Activated CD8-positive, alpha-beta memory T cell treated with anti-CD3 and anti-CD28 coated beads for 1 hour (primary cell): ENCODE measurements around the gene LOXL3.
"Not testable (repeated sequence)": the region's sequence is repeated elsewhere in the genome, so short reads cannot be mapped to it uniquely, and the experiment has no call there.

Experiments used
- DNase-seq, 2 donors: peaks; one replicate each; pipeline ENCODE4 v3.0.0-alpha.2; 2020; ENCODE audit warnings: low read depth in 1 of 2; ENCODE audit errors: extremely low read depth in 1 of 2

Gene LOXL3

DNA sequence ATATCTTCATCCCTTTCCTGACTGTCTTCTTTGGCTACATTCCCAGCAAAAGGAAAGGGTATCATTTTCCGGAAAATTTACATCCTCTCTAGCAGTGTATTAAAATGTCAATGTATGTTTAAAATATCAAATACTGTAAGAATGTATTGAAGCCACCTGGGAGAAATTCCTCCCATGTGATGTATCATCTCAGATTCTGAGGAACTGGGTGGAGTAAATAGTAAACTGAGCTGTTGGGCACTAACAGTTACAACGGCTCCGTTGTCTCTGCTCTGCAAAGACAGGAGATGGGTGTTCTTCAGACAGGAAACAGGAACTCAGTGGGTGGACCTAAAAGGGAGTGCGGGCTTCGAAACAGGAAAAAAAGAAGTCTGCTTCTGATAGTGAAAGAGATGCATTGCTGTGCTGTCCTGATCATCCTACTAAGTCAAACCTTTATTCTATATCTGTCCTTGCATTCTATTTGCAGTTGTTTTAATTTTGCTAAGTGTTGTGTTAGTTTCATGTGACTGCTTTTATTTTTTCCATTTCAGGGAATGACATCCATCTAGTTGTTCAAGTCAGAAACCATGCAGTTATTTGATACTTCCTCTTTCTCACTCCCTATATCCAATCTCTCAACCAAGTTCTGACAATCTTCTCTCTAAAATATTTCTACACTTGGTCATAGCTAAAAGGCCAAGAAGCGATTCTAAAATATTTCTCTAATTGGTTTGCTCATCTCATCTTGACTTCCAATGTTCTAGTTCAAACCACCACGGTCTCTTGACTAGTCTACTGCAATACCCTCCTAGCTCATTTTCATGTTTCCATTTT lies 20.2 kb upstream of the LOXL3 start:
- DNase-seq: no peak

GRCh38 chr2:74572178-74572925 lies 18.6 kb upstream of the LOXL3 start:
- no peak for DNase-seq

DNA sequence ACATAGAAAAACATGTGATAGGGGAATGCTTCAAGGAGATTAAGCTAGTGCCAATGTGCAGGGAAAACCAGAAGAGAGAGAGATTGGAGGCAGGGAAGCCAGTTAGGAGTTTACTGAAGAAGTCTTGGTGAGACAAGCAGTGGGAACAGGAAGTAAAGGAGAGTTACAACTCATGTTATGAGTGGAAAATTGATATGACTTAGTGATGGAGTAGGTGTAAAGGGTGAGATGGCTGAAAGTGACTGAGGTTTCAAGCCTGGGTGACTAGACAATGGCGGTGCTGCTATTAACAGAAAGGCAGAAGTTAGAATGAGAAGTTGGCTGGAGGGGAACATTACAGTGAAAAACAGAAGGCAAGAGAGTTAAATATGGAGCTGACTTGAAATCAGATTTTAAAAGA lies 17.3 kb upstream of the LOXL3 start:
- DNase-seq: no peak

DNA sequence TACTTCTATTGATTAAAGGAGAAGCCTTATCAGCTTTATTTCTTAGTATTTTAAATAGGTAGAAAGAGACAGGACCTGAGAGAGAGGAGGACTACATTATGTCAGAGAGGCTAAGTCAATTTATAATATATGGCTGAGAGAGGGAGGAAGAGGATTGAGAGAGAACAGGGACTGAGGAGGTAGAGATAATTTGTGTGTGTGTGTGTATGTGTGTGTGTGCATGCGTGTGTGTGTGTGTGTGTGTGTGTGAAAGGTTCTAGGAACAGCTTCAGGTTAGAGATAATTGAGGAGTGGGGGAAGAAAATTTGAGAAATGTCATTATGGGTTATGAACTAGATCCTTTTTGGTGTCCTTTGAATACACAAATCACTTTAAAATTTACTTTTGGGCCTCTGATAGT lies 15.9 kb upstream of the LOXL3 start:
- DNase-seq: no peak

GRCh38 chr2:74567881-74568280 lies 14.1 kb upstream of the LOXL3 start:
- DNase-seq: no peak

GRCh38 chr2:74566754-74567085 lies 13.0 kb upstream of the LOXL3 start:
- DNase-seq: no peak

DNA sequence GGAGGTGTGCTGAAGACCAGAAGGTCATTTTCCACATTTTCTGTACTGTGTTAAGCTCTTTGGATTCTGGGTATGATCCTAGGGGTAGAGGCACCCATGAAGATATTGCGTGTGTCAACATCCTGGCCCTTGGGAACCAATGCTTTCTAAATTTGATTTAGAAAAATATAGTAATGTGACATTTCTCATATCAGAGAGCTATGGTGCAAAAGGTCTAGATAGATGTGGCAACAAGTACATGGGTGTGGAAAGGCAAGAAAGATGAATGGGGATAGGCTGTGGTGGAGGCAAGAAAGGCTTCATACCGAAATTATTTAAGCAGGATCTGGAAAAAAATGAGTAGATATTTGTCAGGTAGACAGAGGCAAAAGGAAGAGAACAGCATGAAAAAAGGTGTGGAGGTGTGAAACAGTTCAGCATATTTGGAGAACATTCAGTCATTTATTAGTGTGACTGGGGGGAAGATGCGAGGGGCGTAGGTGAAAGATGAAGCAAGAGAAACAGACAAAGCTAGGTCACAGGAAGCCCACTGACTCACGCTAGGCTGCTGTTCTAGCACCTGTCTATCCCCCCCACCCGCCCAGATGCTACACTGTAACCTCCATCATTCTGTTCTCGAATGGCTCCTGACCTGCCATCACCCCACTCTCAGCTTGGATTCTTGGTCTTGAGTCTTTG lies 12.5 kb upstream of the LOXL3 start:
- DNase-seq: no peak

GRCh38 chr2:74564222-74564621 lies 10.5 kb upstream of the LOXL3 start:
- no peak for DNase-seq

DNA sequence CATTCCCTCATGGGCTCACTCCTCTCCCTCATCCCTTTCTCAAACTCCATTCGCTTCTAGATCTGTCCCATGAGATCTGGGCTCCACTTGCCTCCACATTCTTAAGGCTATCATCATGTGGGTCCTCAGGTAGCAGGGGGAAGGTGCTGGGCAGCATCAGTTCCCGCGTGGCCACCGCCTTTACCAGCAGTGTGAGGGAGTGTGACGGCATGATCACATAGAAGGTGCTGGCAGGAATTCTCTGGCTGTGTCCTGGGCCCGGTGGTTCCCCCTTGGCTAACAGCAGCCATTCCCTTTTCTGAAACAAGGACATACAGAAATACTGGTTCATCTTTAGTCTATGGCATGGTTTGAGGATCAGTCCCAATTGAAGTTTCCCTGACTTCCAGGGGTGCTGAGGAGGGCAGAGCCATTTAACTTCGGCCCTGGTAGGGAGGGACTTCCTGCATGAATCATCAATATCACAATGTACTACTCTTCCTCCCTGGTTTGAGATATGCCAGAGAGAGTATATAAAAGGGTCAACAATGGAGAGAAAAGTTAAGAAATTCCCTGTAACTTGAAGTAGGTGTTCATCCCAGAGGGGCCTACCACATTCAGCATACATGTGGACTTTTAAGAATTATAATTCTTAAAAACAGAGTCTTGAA lies 8.5 kb upstream of the LOXL3 start:
- DNase-seq: no peak

GRCh38 chr2:74561022-74561421 lies 7.3 kb upstream of the LOXL3 start:
- not testable (repeated sequence) for DNase-seq

GRCh38 chr2:74560591-74560990 lies 6.8 kb upstream of the LOXL3 start:
- no peak for DNase-seq

GRCh38 chr2:74559912-74560311 lies 6.2 kb upstream of the LOXL3 start:
- DNase-seq: no peak

GRCh38 chr2:74558284-74559230 lies 4.8 kb upstream of the LOXL3 start:
- DNase-seq: no peak

DNA sequence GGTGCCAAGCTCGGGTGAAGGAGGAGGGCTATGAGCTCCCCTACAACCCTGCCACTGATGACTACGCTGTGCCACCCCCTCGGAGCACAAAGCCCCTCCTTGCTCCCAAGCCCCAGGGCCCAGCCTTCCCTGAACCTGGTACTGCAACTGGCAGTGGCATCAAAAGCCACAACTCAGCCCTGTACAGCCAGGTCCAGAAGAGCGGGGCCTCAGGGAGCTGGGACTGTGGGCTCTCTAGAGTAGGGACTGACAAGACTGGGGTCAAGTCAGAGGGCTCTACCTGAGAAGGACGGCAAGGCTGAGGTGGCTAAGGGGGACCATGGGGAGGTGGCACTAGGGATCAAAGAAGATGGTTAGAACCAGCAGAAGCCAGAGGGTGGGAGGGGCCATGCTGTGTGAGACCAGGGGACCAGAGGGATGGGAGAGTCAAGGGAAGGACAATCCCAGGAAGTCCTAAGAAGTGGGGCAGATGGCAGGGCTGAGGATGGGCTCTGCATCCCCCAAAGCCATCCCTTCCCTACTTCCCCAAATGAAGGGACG lies 3.2 kb upstream of the LOXL3 start:
- no peak for DNase-seq

GRCh38 chr2:74556159-74556558 lies 2.4 kb upstream of the LOXL3 start:
- no peak for DNase-seq

GRCh38 chr2:74555610-74556103 lies 1.9 kb upstream of the LOXL3 start:
- DNase-seq: no peak

DNA sequence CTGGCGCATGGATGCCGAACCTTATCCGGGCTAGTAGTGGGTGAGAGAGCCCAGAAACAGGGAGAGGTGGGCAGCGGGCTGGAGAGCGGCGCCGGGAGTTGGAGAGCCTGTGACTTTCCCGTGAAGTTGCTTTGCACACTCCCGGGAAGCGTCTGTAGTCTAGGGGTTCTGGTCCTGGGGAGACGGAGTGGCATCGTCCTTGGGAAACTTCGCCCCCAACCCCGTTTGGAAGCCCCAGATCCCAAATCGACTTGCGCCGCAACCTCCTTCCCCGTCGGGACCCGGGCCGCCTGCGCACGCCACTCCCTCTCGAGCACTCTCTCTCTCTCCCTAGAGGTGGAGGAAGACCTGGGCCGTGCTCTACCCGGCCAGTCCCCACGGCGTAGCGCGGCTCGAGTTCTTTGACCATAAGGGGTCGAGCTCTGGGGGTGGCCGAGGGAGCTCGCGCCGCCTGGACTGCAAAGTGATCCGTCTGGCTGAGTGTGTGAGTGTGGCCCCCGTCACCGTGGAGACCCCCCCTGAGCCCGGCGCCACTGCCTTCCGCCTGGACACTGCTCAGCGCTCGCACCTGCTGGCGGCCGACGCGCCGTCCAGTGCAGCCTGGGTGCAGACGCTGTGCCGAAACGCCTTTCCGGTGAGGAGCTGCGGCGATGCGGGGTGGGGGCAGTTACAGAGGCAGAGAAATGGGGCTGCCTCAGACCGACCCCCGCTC lies 1.2 kb upstream of the LOXL3 start:
- DNase-seq: no peak

GRCh38 chr2:74552914-74553811 lies 579 bp downstream of the LOXL3 start:
- no peak for DNase-seq
